HEK293T (cell line): Measurements from ENCODE around the gene PIAS4.

Experiments used
- ARNT ChIP-seq: fragments of 450-650 bp; IDR thresholded peaks from 2 replicates; pipeline ENCODE4 v1.6.1; 2017; ENCODE audit warnings: mild to moderate bottlenecking
- BHLHE40 ChIP-seq: fragments of 450-650 bp; IDR thresholded peaks from 2 replicates; pipeline ENCODE4 v1.6.1; 2016; ENCODE audit warnings: mild to moderate bottlenecking, moderate library complexity, borderline replicate concordance
- ELF4 ChIP-seq: fragments of 450-650 bp; IDR thresholded peaks from 2 replicates; pipeline ENCODE4 v1.6.1; 2017; ENCODE audit warnings: antibody characterized with exemption
- FOXA1 ChIP-seq: fragments of 450-650 bp; IDR thresholded peaks from 2 replicates; pipeline ENCODE4 v1.6.1; 2016; ENCODE audit warnings: mild to moderate bottlenecking
- FOXM1 ChIP-seq: fragments of 450-650 bp; IDR thresholded peaks from 2 replicates; pipeline ENCODE4 v1.6.1; 2017; ENCODE audit warnings: mild to moderate bottlenecking, borderline replicate concordance
- HDGF ChIP-seq: fragments of 450-650 bp; IDR thresholded peaks from 2 replicates; pipeline ENCODE4 v1.6.1; 2017; ENCODE audit warnings: antibody characterized with exemption, borderline replicate concordance
- LEF1 ChIP-seq: fragments of 450-650 bp; IDR thresholded peaks from 2 replicates; pipeline ENCODE4 v1.6.1; 2017; ENCODE audit warnings: mild to moderate bottlenecking, borderline replicate concordance
- NFRKB ChIP-seq: fragments of 450-650 bp; IDR thresholded peaks from 2 replicates; pipeline ENCODE4 v1.6.1; 2016; ENCODE audit warnings: mild to moderate bottlenecking, moderate library complexity
- SP1 ChIP-seq: fragments of 450-650 bp; IDR thresholded peaks from 2 replicates; pipeline ENCODE4 v1.6.1; 2017
- TARDBP ChIP-seq: fragments of 450-650 bp; IDR thresholded peaks from 2 replicates; pipeline ENCODE4 v1.6.1; 2016
- ZNF384 ChIP-seq: fragments of 450-650 bp; IDR thresholded peaks from 2 replicates; pipeline ENCODE4 v1.6.1; 2016

GRCh38 chr19:4012092-4012974 is 4.8 kb downstream of the PIAS4 start:
- no peak for TF ChIP-seq BHLHE40
- TF ChIP-seq ELF4: no peak
- no peak for TF ChIP-seq HDGF
- no peak for TF ChIP-seq FOXA1
- TF ChIP-seq TARDBP: no peak
- TF ChIP-seq SP1: no peak
- no peak for TF ChIP-seq LEF1
- TF ChIP-seq ZNF384: no peak
- no peak for TF ChIP-seq NFRKB
- no peak for TF ChIP-seq FOXM1
- TF ChIP-seq ARNT: no peak
